CD4-positive, alpha-beta T cell treated with Interferon alpha-2 for 1 hour (primary cell): Measurements from ENCODE around the gene GNA15.
"Not testable (repeated sequence)": the region's sequence is repeated elsewhere in the genome, so short reads cannot be mapped to it uniquely, and the experiment has no call there.

Experiments used
- DNase-seq, 2 donors: peaks; one replicate each; pipeline ENCODE4 v3.0.0-alpha.2; 2020 to 2022

The GNA15 gene

DNA sequence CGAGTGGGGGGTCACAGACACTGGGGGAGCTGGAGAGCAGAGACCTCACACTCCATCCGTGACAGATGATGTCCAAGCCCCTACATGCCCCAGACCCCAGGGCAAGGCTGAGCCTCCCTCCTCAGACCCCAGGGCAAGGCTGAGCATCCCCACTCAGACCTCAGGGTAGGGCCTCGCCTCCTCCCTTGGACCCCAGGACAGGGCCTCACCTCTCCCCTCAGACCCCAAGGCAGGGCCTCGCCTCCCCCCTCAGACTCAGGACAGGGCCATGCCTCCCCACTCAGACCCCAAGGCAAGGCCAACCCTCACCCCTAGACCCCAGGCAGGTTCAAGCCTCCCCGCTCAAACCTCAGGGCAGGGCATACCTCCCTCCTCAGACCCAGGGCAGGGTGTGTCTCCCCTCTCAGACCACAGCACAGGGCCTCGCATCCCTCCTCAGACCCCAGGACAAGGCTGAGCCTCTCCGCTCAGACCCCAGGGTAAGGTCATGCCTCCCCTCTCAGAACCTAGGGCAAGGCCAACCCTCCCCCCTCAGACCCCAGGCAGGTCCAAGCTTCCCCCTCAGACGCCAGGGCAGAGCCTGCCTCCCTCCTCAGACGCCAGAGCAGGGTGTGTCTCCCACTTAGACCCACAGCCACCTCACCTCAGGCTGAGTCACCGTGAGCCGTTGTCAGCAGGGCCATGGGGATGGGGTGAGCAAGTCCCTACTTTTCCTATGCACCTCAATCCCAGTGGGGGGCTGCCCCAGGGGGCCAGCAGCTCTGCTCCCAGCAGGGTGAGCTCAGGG is 41.1 kb downstream of the GNA15 start:
- peak; percentile 60 to 72 for DNase-seq

DNA sequence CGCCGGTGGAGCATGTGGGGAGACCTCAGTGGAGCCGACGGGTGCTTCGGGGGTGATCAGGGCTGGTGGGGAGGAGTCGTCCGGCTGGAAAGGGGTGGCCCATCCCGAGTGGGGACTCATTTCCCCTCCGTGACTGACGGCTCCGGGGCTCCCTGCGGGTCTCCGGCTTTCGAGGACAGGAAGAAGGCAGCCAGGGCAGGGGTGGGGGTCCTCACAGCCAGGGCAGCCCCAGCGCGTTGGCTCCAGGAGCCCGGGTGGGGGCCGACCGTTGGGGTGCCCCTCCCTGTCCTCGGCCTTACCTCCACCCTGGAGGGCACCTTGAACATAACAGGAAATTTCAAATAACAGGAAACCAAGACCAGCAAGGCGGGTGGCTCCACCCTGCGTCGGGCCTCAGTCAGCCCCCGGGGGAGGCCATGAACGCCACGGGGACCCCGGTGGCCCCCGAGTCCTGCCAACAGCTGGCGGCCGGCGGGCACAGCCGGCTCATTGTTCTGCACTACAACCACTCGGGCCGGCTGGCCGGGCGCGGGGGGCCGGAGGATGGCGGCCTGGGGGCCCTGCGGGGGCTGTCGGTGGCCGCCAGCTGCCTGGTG is 42.6 kb downstream of the GNA15 start, which contains the start of gene S1PR4:
Gene S1PR4 (plus strand): TSS at position 393 of the 596 bp plus-strand sequence. CDS start 24 bp downstream, at position 417.
- peak; percentile 71 to 81 for DNase-seq

DNA sequence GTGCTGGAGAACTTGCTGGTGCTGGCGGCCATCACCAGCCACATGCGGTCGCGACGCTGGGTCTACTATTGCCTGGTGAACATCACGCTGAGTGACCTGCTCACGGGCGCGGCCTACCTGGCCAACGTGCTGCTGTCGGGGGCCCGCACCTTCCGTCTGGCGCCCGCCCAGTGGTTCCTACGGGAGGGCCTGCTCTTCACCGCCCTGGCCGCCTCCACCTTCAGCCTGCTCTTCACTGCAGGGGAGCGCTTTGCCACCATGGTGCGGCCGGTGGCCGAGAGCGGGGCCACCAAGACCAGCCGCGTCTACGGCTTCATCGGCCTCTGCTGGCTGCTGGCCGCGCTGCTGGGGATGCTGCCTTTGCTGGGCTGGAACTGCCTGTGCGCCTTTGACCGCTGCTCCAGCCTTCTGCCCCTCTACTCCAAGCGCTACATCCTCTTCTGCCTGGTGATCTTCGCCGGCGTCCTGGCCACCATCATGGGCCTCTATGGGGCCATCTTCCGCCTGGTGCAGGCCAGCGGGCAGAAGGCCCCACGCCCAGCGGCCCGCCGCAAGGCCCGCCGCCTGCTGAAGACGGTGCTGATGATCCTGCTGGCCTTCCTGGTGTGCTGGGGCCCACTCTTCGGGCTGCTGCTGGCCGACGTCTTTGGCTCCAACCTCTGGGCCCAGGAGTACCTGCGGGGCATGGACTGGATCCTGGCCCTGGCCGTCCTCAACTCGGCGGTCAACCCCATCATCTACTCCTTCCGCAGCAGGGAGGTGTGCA is 43.3 kb downstream of the GNA15 start:
- no peak for DNase-seq

DNA sequence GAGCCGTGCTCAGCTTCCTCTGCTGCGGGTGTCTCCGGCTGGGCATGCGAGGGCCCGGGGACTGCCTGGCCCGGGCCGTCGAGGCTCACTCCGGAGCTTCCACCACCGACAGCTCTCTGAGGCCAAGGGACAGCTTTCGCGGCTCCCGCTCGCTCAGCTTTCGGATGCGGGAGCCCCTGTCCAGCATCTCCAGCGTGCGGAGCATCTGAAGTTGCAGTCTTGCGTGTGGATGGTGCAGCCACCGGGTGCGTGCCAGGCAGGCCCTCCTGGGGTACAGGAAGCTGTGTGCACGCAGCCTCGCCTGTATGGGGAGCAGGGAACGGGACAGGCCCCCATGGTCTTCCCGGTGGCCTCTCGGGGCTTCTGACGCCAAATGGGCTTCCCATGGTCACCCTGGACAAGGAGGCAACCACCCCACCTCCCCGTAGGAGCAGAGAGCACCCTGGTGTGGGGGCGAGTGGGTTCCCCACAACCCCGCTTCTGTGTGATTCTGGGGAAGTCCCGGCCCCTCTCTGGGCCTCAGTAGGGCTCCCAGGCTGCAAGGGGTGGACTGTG is 44.0 kb downstream of the GNA15 start:
- no peak for DNase-seq

DNA sequence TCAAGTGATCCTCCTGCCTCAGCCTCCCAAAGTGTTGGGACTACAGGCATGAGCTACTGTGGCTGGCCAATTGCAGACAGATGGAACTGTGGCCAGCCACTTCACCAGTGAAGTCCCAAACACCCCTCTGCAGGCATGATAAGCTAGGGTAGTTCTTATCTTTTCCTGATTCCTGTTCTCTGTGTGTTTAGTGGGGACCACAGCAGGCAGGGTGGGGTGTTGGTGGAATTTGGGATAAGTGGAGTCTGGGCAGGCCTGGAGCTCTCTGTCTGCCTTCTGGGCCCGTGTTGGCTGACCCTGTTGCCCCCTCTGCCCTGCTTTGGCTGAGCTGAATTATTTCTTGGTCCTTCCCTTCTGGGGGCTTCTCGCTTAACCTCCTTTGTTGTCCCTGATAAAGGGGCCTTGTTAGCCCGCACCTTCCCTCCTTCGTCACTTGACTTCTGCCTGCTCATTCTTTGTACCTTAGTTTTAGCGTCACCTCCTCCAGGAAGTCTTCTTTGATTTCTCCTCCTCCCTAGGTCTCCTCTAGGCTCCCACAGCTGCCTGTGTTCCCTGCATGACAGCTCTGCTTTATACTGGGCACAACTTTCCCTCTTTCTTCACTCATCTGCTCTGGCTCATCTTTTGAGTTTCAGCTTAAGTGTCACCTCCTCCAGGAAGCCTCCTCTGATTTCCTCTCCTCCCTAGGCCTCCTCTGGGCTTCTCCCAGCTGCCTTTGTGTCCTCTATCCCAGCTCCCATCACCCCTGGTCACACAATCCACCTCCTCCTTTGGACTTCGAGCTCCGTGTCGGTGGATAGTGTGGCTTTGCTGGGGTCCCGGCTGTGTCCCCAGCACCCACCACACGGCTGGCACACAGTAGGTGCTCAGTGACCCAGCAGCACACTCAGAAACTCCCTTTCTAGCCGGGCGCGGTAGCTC is 48.1 kb downstream of the GNA15 start:
- no peak for DNase-seq

DNA sequence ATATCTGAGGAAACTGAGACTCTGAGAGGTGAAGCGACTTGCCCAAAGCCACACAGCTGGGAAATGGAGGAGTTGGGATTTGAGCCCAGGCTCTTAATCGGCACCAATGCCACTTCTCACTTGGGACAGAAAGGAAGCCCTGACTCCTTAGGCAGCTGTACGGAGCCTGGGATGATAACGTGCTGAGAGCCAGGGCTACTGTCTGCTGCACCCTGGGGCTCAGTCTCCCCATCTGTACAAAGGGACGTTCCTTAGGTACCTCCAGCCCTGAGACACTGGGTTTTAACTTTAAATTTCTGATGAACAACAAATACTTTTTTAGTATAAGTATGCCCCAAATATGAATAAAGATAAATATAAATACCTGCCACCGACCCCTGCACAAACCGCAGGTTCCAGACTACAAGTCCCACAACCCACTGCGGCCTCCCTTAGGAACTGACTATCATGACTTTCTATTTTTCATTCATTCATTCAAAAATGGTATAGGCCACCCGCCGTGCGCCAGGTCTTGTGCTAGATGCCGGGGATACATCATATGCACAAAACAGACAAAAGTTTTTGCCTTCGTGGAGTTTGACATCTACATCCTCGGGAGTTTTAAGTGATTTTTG is 49.1 kb downstream of the GNA15 start:
- DNase-seq = no peak

DNA sequence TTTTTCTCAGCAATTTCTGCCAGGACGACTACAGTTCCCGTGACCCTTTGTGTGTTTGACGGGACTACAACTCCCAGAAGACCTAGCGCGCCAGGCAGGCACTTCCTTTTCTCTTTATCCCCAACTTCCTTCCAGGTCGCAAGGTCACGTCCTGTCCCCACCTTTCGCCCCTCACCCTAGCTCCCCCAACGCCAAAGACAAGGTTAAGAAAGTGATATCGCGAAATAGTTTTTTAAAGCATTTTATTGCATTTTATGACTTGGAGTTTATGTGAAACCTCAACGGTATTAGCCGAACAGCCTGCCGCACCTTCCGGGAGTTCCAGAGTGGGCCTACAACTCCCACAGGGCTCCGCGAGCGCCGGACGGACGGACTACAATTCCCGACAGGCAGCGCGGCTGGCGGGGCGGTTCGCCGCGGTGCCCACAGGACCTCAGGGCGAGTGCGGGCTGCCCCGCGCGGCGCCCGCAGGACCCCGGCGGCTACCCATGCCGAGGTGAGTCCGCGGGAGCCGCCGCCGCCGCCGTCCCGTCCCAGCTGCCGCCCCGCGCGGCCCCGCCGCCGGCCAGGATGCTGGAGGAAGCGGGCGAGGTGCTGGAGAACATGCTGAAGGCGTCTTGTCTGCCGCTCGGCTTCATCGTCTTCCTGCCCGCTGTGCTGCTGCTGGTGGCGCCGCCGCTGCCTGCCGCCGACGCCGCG is 49.8 kb downstream of the GNA15 start, which contains the start of gene NCLN:
Gene NCLN (plus strand): TSS at position 470 of the 699 bp plus-strand sequence. CDS start 101 bp downstream, at position 571.
- peak; percentile 91 to 95 for DNase-seq

DNA sequence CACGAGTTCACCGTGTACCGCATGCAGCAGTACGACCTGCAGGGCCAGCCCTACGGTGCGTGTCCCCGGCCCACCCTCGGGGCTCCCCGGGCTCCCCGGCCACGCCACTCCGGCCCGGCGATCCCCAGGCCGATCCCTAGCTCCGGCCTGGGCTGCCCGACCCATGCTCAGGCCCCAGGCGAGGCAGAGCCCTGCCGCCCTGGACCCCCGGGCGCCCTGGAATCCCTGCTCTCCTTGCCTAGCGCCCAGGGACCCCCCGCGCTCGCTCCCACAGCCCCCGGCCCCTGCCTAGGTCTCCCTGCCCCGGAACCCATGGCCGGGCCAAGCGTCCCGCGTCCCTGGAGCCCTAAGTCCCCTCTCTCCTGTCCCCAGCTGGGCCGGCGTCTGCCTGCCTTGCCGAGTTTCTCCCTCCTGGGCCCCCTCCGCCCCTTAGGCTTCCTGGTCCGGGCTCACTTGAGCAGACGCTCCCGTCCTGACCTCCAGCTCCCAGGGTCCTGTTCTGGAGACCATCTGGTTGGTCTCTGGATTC is 50.4 kb downstream of the GNA15 start:
- DNase-seq = no peak

DNA sequence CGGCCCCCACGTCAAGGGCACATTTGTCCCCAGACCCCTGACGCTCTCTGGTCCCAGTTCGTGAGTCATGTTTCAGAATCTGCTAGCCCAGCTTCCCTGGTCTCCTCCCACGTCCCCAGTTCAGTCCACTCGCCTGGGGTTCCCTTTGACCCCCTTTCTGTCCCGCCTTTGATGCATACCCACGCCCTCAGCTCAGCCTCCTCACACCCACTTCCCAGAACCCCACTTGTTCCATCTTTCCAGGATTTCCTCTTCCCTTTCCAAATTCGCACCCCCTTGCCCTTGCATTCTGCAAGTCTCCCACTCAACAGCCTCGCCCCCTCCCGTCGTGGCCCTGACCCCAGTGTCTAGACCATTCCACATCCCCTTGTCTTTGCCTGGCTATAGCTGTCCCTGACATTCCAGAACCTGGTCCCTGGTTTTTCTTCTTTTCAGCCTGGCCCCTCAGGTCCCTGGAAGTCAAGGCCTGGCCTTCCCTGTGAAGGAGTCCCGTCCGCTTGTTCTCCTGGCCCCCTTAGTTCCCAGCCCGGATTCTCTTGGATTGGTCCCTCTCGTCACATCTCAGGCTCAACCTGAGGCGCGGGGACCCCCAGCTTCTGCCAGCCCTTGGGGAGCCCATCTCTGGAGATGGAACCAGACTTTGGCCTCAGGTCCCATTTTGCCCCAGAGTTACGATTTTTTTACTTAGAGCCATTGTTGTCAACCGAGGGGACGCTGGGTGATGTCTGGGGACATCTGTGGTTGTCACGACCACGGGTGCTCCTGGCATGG is 51.2 kb downstream of the GNA15 start:
- no peak for DNase-seq

DNA sequence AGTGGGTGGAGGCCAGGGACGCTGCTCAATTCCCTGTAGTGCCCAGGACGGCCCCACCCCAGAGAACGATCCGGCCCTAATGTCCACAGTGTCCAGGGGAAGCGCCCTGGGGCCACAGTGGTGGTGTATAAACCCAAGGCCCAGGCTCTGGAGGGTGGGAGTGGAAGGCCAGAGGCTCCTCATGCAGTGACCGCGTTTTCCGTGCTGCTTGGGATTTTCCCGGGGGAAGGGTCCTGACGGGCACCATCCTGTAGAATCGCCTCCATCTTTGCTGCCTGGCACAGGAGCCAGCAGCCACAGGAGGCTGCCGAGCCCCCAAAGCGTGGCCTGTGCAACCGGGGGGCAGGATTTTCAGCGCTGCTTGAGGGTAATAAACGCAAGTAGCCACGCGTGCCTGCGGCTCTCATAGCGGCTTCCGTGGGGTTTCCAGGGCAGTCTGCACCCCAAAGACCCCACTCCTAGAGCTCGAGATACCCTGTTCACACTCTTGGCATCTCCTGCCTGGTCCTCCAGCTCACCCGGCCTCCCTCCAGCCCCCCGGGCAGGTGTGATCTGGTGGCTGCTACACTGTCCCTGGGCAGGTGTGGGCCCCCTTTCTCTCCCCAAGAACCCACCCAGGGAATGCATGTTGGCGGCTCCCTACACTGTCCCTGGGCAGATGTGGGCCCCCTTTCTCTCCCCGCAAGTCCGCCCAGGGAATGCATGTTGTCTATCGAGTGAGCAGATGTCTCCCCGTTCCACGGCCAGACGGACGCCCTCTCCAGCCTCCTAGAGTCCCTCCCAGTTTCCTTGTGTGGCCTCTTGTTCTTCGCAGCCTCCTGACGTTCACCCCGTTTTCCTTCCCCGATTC is 52.1 kb downstream of the GNA15 start:
- DNase-seq = no peak

DNA sequence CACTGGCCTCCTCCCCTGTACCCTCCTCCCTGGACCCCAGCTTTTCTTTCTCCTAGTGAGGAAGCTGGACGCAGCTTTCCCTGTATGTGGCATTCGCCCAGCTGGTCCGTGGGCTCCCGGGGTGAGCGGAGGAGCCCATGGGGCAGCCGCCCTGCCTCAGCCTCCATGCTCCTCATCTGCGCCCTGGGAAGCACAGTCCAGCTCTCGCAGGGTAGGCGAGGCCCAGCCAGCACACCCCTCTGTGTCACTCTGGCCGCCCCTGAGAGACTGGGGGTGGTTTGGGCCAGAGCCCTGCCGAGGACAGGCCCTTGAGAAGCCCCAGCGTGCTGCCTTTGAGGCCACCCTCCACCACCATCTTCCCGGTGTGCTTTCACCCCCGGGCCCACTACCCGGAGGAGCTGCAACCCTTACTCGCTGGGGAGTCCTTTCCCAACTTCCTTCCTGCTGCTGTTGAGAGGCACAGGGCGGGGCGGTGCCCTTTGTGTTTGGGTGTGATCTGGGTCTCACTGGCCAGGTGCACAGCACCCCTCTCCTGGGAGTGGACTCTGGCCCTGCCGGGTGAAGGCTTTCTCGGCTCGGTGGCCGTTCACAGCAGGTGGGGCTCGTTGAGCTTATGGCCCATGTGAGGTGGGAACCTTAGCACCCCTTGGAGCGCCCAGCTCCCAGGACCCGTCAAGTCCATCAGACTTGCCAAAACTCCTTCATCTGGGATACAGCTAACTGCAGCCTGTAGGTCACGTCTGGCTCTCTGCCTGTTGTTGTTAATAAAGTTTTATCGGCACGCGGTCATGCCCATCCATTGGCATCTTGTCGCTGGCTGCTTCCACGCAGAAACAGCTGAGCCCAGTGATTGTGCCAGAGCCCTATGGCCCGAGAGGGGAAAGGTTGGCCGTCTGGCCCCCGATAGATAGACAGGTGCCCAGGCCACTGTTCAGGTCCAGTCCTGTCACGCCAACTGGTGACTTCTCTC is 53.1 kb downstream of the GNA15 start:
- DNase-seq = no peak

DNA sequence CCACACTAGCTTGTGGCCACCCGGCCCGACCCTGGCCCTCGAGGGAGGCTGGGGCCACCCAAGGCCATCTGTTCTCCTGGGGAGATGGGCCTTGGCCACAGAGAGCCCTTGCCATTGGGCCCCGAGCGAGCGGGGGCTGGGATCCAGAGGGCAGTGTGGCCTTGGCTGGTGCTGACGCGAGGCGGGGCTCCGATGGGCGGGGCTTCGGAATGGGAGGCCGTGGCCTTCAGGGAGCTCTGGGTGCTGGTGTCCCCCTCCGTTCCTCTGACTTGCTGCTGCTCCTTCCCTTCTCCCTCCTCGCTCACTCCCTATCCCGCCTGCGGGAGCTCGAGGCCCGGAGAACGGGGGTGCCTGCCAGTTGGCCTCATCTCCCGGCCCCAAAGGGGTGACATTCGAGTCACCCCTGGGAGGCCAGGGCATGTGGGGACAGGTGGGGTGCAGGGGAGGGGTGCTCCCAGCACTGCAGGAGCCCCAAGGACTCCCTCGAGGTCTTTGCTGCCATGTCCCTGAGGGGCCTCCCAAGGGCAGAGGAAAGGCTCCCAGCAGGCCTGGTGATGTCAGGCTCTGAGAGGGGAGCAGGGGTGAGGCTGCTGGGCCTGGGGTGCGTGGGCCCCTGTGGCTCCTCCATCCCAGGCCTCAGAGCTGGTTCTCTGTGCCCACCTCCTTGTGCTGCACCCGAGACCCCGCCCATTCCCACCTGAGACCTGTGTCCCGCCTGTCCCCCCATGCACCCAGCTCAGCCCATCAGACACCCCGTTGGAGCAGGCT is 54.1 kb downstream of the GNA15 start:
- no peak for DNase-seq

DNA sequence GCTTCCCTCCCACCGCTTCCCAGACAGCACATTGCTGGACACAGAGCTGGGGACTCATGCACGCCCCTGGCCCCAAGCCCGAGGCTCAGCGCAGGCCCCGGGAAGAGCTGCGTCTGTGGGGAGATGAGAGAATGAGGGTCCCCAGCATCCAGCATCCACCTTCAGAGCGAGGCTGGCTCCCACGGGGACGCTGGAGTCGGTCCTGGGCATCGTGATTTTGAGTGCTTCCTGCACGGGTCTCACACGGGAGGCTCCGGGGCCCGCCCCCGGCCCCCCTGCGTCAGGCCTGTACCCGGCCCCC is 54.6 kb downstream of the GNA15 start:
- DNase-seq = no peak

DNA sequence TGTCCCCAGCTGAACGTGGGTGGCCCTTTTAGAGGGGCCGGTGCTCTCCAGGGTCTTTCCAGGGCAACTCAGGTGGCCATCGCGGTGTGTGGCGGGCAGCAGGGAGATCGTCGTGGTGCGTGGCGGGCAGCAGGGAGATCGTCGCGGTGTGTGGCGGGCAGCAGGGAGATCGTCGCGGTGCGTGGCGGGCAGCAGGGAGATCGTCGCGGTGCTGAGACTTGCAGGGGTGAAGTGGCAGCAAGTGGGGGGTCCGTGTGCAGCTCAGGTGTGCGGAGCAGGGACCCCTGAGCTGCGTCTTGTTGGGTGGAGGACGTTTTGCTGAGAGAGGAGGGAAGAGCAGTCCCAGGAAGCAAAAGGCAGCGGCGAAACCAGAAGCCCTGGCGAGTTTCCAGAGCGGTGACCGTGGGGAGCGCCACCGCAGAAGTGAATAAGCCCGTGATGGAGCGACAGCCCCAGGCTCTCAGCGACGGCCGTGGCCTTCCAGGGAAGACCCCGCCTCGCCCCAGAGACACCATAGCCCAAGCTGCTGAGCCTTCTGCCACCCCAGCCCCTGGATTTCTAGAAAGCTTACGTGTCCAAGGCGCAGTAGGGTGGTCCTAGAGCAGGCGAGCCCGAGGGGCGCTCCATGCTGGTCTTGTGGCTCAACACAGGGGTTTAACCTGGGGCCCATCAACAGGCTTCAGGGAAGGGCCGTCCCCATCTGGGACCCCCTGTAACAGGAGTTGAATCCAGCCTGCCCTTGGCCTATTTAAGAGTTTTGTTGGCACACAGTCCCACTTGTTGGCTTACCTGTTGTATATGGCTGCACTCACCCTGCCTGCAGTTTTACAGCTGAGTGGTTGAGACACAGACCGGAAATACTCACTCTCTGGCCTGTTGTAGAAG is 55.3 kb downstream of the GNA15 start:
- DNase-seq = no peak

DNA sequence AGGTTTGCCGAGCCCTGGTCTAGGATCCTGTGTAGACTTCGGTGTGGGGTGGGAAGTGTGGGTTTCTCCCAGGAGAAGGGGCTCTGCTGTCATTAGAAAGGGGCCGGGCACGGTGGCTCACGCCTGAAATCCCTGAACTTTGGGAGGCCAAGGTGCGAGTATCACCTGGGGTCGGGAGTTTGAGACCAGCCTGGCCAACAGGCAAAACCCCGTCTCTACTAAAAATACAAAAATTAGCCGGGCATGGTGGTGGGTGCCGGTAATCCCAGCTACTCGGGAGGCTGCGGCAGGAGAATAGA is 55.9 kb downstream of the GNA15 start:
- not testable (repeated sequence) for DNase-seq

DNA sequence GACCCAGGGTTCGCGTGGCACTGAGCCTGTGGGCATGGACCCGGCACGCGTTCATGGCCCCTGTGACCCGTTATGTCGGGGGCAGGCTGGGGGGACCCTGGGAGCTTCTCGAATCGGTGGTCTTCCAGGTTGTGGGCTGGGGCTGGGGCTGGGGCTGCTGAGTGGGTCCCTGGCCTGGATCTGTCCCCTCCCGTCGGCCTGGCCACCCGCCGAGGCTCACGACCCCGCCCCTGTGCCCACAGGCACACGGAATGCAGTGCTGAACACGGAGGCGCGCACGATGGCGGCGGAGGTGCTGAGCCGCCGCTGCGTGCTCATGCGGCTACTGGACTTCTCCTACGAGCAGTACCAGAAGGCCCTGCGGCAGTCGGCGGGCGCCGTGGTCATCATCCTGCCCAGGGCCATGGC is 56.4 kb downstream of the GNA15 start:
- no peak for DNase-seq
